GM19324 (cell line): Measurements from ENCODE around the gene PTPRS.

Source experiments
- ATAC-seq: cut with Tn5 transposase; IDR thresholded peaks from one replicate; pipeline ENCODE4 v1.9.1; 2021; ENCODE audit warnings: mild to moderate bottlenecking, moderate library complexity; ENCODE audit not compliant: unreplicated experiment, low FRiP score

PTPRS gene

DNA sequence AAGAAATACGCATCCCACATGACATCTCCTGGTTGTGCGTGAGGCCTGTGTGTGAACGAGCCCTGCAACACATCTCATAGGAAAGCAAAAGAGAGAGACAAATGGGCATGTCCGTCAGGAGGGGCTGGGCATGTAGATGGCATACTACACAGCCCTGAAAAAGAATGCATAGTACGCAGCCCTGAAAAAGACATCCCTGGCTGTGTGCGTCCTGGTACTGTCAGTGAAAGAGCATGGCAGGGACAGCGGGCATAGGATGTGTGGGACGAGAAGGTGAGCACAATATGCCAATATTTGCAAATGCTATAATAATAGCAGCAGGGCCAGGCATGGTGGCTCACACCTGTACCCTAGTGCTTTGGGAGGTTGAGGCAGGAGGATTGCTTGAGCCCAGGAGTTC is 28.6 kb downstream of the PTPRS start:
- ATAC-seq, result no peak

DNA sequence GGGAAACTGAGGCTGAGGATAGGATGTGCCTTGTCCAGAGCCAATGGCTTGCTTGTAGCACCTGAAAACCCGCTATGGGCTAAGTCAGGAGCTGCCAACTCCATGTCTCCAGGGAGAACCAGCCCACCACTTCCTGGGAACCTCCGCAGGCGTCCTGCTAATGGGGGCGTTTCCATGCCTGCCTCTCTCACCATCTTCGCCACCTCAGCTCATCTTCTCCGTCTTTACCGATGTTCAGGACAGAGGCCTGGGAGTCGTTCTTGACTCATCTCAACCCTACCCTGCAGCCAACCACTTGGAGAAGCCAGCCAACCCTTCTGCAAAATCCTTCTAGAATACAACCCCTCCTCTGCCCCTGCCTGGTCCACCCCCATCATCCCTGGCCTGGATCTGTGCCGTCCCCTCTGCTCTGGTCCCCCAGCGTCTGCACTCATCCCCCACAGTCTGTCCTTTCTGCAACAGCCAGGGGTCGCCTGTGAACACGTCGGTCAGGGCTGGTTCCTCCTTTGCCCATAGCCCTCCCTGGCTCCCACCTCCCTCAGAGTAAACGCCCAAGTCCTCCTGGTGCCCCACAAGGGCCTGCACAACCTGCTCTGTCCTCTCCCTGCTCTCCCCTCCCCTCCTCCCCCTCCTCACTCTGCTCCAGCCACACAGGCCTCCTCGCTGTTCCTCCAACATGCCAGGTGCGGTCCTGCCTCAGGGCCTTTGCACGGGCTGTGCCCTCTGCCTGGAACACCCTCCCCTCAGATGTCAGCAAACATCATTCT is 31.0 kb downstream of the PTPRS start:
- ATAC-seq, result no peak

DNA sequence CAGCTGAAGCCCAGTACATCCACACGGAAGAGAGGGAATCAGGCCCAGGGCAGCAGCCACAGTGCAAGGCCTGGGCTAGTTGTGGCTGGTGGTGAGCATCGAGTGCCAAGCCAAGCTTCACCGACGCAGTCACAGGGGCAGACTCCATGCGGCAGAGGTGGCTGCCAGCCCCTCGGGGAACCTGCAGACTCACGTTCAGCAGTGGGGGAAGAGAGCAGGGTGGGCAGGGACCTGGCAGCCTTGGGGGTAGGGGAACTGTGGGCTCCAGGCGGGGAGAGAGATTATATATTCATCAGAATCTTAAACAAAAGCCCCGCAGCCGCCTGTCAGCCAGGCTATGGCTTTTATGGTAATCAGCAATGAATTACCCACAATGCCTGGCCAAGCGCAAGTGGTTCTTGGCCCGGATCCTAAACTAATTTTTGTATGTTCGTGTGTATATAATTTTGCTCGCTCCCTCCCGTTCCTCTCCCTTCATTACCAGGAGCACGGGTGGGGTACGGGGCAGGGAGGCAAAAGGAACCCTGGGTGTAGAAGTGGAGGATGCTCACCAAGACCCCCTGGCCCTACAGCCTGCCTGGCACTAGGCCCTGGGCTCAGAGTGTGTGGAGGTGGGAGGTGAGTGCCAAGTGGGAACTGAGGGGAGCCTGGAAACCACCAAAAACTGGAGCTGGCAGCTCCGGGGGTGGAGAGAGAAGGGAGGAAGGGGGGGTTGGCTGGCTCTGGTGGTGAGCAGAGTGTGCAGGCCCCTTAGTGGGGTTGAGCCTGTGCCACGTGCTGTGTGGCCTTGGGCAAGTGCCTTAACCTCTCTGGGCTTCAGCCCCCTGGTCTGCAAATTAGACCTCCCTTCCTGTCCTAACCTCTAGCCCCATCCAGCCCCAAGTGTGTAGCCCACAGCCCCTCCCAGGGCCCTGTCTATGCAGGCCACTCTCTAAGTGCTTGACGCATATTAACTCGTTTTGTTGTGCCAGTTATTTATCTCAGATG is 31.9 kb downstream of the PTPRS start:
- no peak for ATAC-seq

DNA sequence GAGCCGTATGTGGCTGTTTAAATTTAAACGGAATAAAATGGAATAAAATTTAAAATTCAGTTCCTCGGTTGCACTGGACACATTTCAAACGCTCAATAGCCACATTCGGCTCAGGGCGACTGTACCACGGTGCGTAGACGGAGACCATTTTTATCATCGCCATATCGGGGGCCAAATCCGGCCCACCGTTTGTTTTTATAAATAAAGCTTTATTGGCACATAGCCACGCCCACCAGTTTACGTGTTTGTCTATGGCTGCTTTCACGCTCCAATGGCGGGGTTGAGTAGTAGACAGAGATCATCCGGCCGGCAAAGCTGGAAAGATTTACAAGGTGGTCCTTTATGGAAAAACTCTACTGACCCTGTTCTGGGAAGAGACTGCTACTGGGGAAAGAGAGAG is 33.0 kb downstream of the PTPRS start:
- no peak for ATAC-seq

DNA sequence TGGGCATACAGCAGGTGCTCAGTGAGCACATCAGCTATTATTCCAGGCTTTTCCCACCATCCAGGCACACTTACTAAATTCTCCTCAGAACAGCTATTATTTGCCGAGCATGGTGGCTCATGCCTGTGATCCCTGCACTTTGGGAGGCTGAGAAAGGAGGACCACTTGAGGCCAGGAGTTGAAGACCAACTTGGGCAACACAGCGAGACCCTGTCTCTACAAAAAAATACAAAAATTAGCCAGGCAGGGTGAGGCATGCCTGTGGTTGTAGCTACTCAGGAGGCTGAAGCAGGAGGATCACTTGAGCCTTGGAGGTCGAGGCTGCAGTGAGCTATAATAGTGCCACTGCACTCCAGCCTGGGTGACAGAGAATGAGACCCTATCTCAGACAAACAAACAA is 35.4 kb downstream of the PTPRS start:
- ATAC-seq, result no peak

DNA sequence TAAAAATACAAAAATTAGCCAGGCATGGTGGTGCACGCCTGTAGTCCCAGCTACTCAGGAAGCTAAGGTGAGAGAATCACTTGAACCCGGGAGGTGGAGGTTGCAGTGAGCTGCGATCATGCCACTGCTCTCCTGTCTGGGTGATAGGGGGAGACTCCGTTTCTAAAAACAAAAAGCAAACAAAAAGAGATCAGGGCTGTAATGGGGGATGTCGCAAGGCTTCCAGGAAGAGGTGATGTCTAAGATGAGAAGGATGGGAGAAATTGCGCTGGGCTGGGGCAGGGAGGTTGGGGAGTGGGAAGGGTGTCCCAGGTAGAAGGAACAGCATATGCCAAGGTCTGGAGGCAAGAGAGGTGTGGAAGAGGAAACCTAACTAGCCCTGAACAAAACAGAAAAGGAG is 36.1 kb downstream of the PTPRS start:
- no peak for ATAC-seq

DNA sequence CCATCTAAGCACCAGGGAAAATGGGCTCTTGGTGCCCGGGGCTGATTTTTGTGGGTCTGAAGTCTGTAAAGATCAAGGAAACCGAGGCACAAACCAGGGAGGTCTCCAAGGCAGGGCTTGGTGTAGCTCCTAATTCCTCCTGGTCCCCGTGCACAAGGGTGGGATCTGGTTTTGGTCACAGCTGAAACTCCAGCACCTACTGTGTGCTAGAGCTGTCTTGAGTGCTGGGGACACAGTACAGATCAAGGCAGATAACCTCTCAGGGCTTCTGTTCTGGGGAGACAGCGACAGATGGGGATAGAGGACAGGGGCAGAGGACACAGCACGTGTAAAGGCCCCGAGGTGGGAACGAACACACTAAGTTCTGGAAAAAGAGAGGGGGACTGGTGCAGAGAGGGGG is 37.4 kb downstream of the PTPRS start:
- ATAC-seq, result no peak

DNA sequence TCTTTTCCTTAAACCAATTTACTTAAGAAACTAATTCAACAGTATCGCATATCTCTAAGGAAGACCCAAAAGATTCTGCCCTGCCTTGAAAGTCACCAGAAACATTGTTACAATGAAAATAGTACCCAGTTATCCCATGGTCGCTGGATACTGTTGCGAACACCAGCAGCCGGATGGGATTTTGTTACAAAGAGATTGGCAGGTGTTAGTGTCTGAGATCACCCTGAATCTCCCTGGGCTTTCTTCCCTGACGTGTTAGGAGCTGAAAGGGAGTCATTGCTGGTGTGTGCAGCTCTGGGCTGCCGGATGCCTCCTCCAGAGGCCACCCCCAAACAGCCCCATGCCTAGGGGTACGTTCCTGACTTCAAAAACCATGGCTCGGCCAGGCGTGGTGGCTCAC is 38.2 kb downstream of the PTPRS start:
- no peak for ATAC-seq

DNA sequence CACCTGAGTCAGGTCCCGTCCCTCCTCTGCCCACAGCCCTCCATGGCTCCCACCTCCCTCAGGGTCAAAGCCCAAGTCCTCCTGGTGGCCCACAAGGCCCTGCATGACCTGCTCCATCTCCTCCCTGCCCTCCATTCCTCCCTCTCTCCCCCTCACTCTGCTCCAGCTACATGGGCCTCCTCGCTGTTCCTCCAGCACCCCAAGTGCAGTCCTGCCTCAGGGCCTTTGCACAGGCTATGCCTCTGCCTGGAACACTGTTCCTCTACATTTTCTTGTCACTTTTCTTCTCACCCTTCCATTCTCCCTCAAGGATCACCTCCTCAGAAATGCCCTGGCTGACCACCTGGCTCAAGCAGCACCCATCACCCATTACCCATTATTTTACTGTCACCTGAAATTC is 41.5 kb downstream of the PTPRS start:
- ATAC-seq, result no peak

DNA sequence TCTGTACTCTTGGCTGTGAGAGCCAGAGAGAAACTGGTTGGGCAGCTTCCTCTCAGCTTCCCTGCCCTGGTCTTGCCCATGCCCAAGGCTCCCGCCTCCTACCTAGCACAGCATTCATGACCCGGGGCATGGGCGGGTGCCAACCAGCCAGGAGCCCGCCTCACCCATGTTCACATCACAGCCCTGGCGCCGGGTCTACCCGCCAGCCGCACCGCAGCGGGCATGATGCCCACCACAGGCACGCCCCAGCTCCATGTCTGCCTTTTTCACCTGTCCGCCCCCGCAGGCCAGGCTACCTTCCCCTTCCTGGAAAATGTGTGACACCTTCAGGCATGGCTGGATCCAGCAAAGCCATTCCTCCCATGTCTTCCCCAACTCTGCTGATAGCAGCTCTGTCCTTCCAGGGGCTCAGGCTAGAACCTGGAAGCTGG is 42.1 kb downstream of the PTPRS start:
- no peak for ATAC-seq

DNA sequence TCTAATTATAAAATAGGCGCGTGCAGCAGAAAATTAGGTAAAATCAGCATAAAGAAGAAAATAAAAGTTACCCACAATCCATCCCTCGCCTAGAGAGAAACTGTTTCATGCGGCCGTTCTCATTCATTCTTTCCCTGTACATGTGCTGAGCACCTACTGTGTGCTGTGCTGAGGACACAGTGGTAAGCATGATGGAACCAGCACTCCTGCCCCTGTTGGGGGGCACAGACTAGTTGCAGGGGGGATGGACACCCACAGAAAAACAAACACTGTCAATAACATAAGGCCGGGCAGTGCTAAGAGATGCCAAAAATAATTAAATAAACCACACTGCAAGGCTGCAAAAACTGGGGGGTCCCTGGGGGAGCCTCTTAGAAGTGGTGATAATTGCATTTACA is 43.3 kb downstream of the PTPRS start:
- ATAC-seq, result no peak

DNA sequence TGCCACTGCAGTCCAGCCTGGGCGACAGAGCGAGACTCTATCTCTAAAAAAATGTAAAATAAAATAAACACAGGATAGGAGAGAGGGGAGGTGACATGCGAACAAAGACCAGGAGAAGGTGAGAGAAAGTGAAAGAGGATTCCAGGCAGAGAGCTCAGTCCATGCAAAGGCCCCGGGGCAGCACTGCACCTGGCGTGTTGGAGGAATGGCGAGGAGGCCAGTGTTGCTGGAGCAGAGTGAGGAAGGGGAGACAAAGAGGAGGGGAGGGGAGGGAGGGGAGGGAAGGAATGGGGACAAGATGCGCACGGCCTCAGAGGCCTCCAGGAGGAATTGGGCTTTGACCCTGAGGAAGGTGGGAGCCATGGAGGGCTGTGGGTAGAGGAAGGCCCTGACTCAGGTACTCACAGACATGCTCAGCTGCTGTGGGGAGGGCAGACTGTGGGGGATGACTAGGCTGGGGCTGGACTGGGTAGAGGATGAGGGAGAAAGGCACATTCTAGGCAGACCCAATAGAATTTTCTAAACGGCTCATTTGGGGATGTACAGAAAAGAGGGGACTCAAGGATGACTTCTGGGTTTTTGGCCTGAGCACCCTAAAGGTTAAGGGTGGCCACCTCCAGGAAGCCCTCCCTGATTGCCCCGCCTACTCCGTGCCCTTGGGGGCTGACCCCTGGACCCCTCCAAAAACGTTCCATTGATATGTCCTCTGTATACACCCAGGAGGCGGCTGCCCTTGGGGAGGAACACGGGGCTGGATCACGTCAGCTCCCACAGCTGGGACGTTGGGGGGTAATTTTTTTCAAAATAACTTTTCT is 43.9 kb downstream of the PTPRS start:
- no peak for ATAC-seq

DNA sequence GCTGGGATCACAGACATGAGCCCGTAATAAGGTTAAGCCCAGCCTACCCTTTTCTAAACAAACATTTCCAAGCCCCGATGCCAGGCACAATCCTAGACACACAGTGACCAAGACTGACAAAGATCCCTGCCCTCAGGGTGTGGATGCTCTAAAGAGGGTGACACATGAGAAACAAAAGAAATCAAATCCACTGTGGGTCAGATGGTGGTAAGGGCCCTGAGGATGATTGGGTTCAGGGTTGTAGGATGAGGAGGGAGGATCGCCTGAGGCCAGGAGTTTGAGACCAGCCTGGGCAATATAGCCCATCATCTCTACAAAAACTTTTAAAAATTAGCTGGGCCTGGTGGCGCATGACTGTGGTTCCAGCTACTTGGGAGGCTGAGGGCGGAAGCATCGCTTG is 44.6 kb downstream of the PTPRS start:
- ATAC-seq, result no peak

DNA sequence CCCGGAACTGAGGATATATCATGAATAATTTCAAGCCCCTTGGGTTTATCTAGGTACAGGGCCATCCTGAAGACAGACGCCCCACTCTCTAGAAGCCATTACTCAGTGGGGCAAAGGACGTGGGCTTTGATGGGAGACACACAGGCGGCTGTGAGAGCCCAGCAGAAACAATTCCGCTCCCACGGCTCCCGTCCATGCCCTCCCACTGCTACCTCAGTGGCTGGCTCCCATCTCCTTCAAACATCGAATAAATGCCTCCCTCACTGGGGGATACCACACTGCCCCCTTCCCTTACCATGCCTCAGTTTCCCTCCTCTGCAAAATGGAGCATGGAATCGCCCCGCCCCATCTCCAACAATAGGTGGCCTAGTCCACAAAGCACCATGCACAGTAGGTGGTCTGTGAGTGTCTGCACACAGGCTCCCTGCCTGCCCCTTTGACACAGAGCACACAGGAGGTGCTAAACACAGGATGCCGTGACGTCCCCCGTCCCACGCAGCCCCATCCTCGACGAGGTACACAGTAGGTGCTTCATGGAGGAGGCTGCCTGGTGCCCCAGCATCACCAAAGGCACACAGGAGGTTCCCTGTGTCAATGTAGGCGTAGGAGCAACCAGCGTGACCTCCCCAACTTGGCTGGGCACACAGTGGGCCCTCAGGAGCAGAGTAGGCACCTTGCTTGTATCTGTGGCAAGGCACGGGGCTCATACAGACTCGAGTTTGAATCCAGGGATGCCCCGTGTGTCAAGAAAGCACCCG is 46.0 kb downstream of the PTPRS start:
- ATAC-seq, result no peak

DNA sequence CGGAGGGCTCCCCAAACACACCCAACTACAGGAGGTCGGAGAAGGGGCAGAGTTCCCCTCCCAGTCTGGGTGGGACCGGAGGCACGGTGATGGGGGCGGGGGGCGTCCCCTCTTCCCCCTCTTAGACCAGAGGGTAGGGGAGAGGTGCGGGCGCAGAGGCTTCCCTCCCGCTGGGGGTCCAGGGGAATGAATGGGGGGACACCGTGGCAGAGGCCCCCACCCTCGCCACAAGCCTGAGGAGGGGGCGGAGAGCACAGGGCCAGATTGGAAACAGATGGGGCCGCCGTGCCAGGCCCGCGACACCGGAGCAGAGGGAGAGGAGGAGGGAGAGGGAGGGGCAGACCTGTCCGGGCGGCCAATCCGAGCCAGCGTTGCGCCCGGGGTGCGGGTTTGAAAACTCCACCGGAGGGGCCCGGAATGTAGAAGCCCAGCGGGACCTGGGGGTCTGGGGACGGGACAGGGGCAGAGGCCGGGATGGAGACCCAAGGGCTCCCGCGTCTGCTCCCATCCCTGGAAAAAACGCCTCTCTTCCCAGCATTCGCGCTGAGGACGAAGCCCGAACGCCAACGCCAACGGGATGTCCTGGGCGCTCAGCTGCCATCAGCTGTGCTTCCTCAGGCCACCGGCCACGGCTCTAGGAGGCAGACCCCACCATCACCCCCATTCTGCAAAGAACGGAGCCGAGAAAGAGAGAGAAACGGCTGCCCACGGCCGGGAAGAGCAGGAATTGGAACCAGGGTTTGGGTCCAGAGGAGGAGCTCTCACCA is 46.8 kb downstream of the PTPRS start:
- no peak for ATAC-seq

DNA sequence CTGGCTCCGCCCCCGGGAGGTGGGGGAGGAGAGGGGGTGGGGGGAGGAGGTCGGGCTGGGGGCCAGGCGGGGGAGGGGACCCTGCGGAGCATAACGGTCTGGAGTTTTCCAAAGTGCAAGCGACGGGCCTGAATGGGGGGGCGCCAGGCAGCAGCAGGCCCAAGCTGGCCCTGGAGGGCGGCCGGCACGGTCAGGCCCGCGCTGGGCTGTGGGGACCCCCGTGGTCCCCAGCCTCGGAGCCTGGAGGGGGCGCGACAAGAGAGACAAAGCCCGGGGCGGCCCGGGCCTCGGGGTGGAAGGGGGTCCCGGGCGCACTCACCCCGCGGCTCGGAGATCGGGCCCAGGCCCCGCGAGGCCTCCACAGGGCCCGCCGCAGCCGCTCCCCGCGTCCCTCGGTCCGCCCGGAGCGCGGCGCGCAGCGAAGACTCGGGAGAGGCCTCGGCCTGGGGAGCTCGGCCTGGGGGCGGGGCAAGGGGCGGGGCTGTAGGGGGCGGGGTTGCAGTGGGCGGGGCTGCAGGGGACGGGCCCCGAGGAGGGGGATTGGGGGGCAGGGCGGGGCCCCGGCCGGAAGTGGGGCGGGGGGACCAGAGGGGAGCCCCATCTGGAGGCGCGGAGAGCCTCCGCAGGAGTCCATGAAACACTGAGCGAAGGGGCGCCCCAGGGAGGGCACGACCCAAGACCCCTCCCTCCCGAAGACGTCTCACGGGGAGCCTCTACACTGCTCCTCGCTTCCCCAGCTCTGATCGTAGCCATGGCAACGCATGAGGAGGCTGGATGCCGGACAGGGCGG is 47.6 kb downstream of the PTPRS start:
- no peak for ATAC-seq

DNA sequence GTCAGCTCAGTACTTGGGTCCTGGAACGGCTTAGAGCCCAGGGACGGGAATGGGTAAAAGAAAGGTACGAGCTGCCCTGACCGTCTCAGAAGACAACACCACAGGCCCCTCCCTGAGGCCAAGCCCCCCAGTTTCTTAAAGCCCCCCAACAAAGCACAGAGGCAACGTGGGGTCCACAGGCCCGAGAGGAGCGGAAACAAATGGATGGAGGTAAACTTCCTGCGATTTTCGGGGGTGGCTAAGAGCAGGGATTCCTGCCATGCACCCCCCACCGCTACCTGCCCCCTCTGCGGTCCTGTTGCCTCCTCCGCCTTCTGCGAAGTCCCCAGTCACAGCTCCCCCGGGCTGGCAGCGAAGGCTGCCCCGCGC is 48.2 kb downstream of the PTPRS start:
- ATAC-seq, result no peak

DNA sequence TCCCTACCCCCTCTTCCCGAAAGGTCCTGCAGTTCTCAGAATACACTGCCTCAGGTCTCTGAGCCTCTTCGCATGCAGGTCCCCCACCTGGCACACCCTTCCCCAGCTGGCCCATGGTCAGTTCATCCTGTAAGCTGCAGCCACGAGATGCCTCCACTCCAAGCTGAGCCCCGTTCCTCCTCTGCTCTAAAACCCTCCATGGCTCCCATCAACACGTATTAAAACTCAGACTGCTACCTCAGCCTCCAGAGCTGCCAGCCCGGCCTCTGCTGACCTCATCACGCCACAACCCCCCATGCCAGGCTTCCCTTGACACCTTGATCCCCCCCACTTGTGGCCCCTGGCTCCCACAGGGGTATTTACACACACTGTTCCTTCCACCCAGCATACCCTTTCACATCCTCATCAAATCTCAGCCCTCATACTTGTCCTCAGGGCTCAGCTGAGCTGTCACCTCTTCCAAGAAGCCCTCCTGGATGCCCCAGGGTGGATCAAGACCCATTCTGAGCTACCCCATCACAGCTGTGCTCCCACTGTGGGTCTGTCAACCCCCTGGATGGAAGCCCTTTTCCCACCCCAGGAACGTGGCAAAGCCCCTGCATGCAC is 48.9 kb downstream of the PTPRS start:
- no peak for ATAC-seq
